WTC11 (cell line): ENCODE measurements around the gene TMEM250. TPM values are rescaled to one million over a fixed set of nuclear protein-coding genes. Genes with fewer than 3 reads are reported as not detected.

Experiments
- ATAC-seq: fragments of 200-7000 bp; cut with Tn5 transposase; 2 replicates; pipeline ENCODE4 v1.10.0; 2021; ENCODE audit warnings: mild to moderate bottlenecking, moderate library complexity
- CTCF ChIA-PET: fragments of 300-600 bp; sonication (Branson Sonifier 250); formaldehyde crosslinking; loops from one replicate; lab custom pipeline; 2021; ENCODE audit warnings: antibody characterized with exemption; lab: Charles Lee
- POLR2A ChIA-PET: fragments of 350-600 bp; sonication (Branson Sonifier 250); formaldehyde crosslinking; loops from one replicate; lab custom pipeline; 2021; ENCODE audit warnings: antibody characterized with exemption; lab: Charles Lee
- DNase-seq: peaks from one replicate; pipeline ENCODE4 v3.0.0; 2021; ENCODE audit warnings: low spot score
- H3K27ac Mint-ChIP-seq: 2 replicates; pipeline ENCODE4 v1.8.0; 2021; ENCODE audit warnings: mixed read lengths
- H3K27me3 Mint-ChIP-seq: 2 replicates; pipeline ENCODE4 v1.8.0; 2021; ENCODE audit warnings: low read depth, mild to moderate bottlenecking, moderate library complexity, mixed read lengths
- H3K36me3 Mint-ChIP-seq: 2 replicates; pipeline ENCODE4 v1.8.0; 2021; ENCODE audit warnings: mixed read lengths
- H3K4me1 Mint-ChIP-seq: 2 replicates; pipeline ENCODE4 v1.8.0; 2022; ENCODE audit warnings: mixed read lengths
- H3K4me3 Mint-ChIP-seq: 2 replicates; pipeline ENCODE4 v1.8.0; 2021; ENCODE audit warnings: mild to moderate bottlenecking, moderate library complexity, mixed read lengths
- H3K9me3 Mint-ChIP-seq: 2 replicates; pipeline ENCODE4 v1.8.0; 2021; ENCODE audit warnings: mixed read lengths
- CREB1 ChIP-seq: sonication (generic); formaldehyde crosslinking; IDR thresholded peaks from 2 replicates; pipeline ENCODE4 v1.8.0; 2023; ENCODE audit warnings: mild to moderate bottlenecking, missing genetic modification reagents
- FOXP1 ChIP-seq: sonication (generic); formaldehyde crosslinking; IDR thresholded peaks from 2 replicates; pipeline ENCODE4 v1.8.0; 2022; ENCODE audit warnings: missing genetic modification reagents, mild to moderate bottlenecking, moderate library complexity, borderline replicate concordance
- HMGA2 ChIP-seq: fragments of 250-450 bp; sonication (Bioruptor Pico); IDR thresholded peaks from 2 replicates; pipeline ENCODE4 v1.4.0; 2021; ENCODE audit warnings: mild to moderate bottlenecking, moderate library complexity
- KAT7 ChIP-seq: sonication (generic); formaldehyde crosslinking; IDR thresholded peaks from 2 replicates; pipeline ENCODE4 v1.8.1; 2023; ENCODE audit warnings: missing genetic modification reagents, mild to moderate bottlenecking, borderline replicate concordance
- NFATC4 ChIP-seq: fragments of 250-450 bp; sonication (Bioruptor Pico); IDR thresholded peaks from 2 replicates; pipeline ENCODE4 v1.9.0; 2021; ENCODE audit warnings: mild to moderate bottlenecking
- NR1H2 ChIP-seq: sonication (generic); formaldehyde crosslinking; IDR thresholded peaks from 2 replicates; pipeline ENCODE4 v1.9.0; 2021; ENCODE audit warnings: mild to moderate bottlenecking, moderate library complexity, missing genetic modification reagents
- PRRX2 ChIP-seq: fragments of 250-450 bp; sonication (Bioruptor Pico); IDR thresholded peaks from 2 replicates; pipeline ENCODE4 v1.8.0; 2021; ENCODE audit warnings: mild to moderate bottlenecking
- RORB ChIP-seq: fragments of 250-450 bp; sonication (Bioruptor Pico); IDR thresholded peaks from 2 replicates; pipeline ENCODE4 v1.9.0; 2021; ENCODE audit warnings: mild to moderate bottlenecking
- SOX15 ChIP-seq: fragments of 250-450 bp; sonication (Bioruptor Pico); IDR thresholded peaks from 2 replicates; pipeline ENCODE4 v1.9.0; 2021; ENCODE audit warnings: mild to moderate bottlenecking
- SP1 ChIP-seq: sonication (generic); formaldehyde crosslinking; conservative IDR thresholded peaks from 2 replicates; pipeline ENCODE4 v1.8.1; 2022; ENCODE audit warnings: missing genetic modification reagents
- ZNF232 ChIP-seq: sonication (generic); formaldehyde crosslinking; IDR thresholded peaks from 2 replicates; pipeline ENCODE4 v1.8.0; 2022; ENCODE audit warnings: mild to moderate bottlenecking, missing genetic modification reagents
- total RNA-seq: library from RNA; stranded (reverse); gene quantifications from 3 replicates; pipeline ENCODE4 v1.2.3, GENCODE V29; 2021
- TF ChIP-seq, protein P1 (sequence below): sonication (generic); formaldehyde crosslinking; IDR thresholded peaks from 2 replicates; pipeline ENCODE4 v1.8.1; 2022; ENCODE audit warnings: mild to moderate bottlenecking, moderate library complexity, missing genetic modification reagents
- TF ChIP-seq, protein P2 (sequence below): sonication (generic); formaldehyde crosslinking; IDR thresholded peaks from 2 replicates; pipeline ENCODE4 v1.8.1; 2022; ENCODE audit warnings: missing genetic modification reagents, borderline replicate concordance
- TF ChIP-seq, protein P3 (sequence below): fragments of 250-450 bp; sonication (Bioruptor Pico); conservative IDR thresholded peaks from 2 replicates; pipeline ENCODE4 v1.9.0; 2021; ENCODE audit warnings: mild to moderate bottlenecking
- TF ChIP-seq, protein P4 (sequence below): fragments of 200-600 bp; IDR thresholded peaks from 2 replicates; pipeline ENCODE4 v1.8.0; 2022; ENCODE audit warnings: antibody characterized with exemption
- TF ChIP-seq, protein P5 (sequence below): sonication (generic); formaldehyde crosslinking; IDR thresholded peaks from 2 replicates; pipeline ENCODE4 v1.8.0; 2022; ENCODE audit warnings: mild to moderate bottlenecking, missing genetic modification reagents
- TF ChIP-seq, protein P6 (sequence below): fragments of 250-450 bp; sonication (Bioruptor Pico); IDR thresholded peaks from 2 replicates; pipeline ENCODE4 v2.1.2; 2022; ENCODE audit warnings: mild to moderate bottlenecking, moderate library complexity
- TF ChIP-seq, protein P7 (sequence below): sonication (generic); formaldehyde crosslinking; IDR thresholded peaks from 2 replicates; pipeline ENCODE4 v1.8.0; 2022; ENCODE audit warnings: missing genetic modification reagents
- TF ChIP-seq, protein P8 (sequence below): sonication (generic); formaldehyde crosslinking; IDR thresholded peaks from 2 replicates; pipeline ENCODE4 v1.8.1; 2022; ENCODE audit warnings: mild to moderate bottlenecking, missing genetic modification reagents, moderate library complexity, borderline replicate concordance

Gene TMEM250
- total RNA-seq, 1 experiment from 2014 or later = 39.4 TPM

DNA sequence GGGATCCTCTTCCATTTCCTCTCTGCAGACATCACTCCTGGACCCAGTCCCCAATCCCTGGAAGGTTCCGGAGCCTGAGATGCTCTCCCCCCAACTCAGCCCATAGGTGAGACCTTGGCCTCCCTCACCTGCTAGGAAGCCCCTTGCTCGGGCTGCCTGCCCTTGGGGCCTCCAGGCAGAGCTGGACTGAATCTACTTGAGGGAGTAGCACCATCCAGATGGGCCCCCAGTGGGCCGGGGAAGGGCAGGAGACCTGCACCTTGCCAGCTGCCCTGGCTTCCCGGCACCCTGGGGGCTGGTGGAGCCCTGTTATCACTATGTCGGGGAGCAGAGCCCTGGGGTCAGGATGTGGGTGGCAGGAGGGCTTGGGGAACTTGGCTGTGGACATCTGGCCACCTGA, 26.9 kb upstream of the TMEM250 start:
- Mint-ChIP-seq H3K4me3 (no peak overlapping the region), H3K27me3 (no peaks in the 10 kb centered on the region), H3K27ac (no peak overlapping the region), H3K9me3 (no peaks in the 10 kb centered on the region), H3K36me3 (no peaks in the 10 kb centered on the region), H3K4me1 (peaks cover 11% of the 10 kb centered on the region)
- TF ChIP-seq, protein P1, sequence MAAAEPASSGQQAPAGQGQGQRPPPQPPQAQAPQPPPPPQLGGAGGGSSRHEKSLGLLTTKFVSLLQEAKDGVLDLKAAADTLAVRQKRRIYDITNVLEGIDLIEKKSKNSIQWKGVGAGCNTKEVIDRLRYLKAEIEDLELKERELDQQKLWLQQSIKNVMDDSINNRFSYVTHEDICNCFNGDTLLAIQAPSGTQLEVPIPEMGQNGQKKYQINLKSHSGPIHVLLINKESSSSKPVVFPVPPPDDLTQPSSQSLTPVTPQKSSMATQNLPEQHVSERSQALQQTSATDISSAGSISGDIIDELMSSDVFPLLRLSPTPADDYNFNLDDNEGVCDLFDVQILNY (CRISPR knock-in tag) = no peak
- no peak for TF ChIP-seq KAT7 (CRISPR knock-in tag)
- TF ChIP-seq, protein P2, sequence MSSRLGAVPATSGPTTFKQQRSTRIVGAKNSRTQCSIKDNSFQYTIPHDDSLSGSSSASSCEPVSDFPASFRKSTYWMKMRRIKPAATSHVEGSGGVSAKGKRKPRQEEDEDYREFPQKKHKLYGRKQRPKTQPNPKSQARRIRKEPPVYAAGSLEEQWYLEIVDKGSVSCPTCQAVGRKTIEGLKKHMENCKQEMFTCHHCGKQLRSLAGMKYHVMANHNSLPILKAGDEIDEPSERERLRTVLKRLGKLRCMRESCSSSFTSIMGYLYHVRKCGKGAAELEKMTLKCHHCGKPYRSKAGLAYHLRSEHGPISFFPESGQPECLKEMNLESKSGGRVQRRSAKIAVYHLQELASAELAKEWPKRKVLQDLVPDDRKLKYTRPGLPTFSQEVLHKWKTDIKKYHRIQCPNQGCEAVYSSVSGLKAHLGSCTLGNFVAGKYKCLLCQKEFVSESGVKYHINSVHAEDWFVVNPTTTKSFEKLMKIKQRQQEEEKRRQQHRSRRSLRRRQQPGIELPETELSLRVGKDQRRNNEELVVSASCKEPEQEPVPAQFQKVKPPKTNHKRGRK (CRISPR knock-in tag) = no peak
- TF ChIP-seq, protein P3, sequence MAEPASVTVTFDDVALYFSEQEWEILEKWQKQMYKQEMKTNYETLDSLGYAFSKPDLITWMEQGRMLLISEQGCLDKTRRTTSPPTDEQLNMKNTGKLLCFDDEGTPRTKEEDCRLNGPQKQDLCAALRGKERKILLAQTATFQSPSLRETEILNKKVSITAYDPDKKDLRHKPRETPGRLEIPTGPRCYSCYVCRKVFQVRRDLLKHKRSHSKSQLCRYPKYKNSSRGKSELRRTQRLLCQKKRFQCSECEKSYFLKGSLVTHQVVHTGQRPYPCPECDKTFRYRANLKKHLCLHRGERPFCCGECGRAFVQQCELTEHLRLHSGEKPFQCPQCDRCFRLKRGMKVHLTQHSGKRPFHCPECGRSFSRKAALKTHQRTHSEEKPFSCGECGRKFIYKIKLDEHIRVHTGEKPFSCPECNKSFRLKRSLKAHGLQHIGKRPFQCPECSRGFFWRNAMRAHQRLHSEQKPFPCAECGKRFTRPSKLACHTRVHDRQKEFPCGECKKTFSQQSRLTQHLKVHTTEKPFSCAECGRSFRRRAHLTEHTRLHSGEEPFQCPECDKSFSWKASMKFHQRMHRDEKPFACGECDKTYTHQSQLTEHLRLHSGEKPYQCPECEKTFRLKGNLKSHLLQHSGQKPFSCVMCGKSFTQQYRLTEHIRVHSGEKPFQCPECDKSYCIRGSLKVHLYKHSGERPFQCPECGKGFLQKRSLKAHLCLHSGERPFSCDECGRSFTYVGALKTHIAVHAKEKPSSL = no peak
- TF ChIP-seq, protein P4, sequence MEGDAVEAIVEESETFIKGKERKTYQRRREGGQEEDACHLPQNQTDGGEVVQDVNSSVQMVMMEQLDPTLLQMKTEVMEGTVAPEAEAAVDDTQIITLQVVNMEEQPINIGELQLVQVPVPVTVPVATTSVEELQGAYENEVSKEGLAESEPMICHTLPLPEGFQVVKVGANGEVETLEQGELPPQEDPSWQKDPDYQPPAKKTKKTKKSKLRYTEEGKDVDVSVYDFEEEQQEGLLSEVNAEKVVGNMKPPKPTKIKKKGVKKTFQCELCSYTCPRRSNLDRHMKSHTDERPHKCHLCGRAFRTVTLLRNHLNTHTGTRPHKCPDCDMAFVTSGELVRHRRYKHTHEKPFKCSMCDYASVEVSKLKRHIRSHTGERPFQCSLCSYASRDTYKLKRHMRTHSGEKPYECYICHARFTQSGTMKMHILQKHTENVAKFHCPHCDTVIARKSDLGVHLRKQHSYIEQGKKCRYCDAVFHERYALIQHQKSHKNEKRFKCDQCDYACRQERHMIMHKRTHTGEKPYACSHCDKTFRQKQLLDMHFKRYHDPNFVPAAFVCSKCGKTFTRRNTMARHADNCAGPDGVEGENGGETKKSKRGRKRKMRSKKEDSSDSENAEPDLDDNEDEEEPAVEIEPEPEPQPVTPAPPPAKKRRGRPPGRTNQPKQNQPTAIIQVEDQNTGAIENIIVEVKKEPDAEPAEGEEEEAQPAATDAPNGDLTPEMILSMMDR = no peak
- TF ChIP-seq SOX15 (CRISPR knock-in tag) = no peak
- TF ChIP-seq CREB1 (CRISPR knock-in tag) = no peak
- TF ChIP-seq, protein P5, sequence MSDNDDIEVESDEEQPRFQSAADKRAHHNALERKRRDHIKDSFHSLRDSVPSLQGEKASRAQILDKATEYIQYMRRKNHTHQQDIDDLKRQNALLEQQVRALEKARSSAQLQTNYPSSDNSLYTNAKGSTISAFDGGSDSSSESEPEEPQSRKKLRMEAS (CRISPR knock-in tag) = no peak
- TF ChIP-seq, protein P6, sequence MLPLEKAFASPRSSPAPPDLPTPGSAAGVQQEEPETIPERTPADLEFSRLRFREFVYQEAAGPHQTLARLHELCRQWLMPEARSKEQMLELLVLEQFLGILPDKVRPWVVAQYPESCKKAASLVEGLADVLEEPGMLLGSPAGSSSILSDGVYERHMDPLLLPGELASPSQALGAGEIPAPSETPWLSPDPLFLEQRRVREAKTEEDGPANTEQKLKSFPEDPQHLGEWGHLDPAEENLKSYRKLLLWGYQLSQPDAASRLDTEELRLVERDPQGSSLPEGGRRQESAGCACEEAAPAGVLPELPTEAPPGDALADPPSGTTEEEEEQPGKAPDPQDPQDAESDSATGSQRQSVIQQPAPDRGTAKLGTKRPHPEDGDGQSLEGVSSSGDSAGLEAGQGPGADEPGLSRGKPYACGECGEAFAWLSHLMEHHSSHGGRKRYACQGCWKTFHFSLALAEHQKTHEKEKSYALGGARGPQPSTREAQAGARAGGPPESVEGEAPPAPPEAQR (CRISPR knock-in tag) = no peak
- no peak for TF ChIP-seq PRRX2 (CRISPR knock-in tag)
- TF ChIP-seq HMGA2 (CRISPR knock-in tag) = no peak
- TF ChIP-seq, protein P7, sequence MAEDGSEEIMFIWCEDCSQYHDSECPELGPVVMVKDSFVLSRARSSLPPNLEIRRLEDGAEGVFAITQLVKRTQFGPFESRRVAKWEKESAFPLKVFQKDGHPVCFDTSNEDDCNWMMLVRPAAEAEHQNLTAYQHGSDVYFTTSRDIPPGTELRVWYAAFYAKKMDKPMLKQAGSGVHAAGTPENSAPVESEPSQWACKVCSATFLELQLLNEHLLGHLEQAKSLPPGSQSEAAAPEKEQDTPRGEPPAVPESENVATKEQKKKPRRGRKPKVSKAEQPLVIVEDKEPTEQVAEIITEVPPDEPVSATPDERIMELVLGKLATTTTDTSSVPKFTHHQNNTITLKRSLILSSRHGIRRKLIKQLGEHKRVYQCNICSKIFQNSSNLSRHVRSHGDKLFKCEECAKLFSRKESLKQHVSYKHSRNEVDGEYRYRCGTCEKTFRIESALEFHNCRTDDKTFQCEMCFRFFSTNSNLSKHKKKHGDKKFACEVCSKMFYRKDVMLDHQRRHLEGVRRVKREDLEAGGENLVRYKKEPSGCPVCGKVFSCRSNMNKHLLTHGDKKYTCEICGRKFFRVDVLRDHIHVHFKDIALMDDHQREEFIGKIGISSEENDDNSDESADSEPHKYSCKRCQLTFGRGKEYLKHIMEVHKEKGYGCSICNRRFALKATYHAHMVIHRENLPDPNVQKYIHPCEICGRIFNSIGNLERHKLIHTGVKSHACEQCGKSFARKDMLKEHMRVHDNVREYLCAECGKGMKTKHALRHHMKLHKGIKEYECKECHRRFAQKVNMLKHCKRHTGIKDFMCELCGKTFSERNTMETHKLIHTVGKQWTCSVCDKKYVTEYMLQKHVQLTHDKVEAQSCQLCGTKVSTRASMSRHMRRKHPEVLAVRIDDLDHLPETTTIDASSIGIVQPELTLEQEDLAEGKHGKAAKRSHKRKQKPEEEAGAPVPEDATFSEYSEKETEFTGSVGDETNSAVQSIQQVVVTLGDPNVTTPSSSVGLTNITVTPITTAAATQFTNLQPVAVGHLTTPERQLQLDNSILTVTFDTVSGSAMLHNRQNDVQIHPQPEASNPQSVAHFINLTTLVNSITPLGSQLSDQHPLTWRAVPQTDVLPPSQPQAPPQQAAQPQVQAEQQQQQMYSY (CRISPR knock-in tag) = no peak
- peak; percentile 10 for DNase-seq
- ChIA-PET CTCF (interaction anchor here (1.0 to 4.3 kb wide), 2 partner anchors 23 to 25 kb away, joined by 3 to 22 read pairs; no protein-coding TSS in a partner anchor), POLR2A (no interaction called here)
- no peak for ATAC-seq

DNA sequence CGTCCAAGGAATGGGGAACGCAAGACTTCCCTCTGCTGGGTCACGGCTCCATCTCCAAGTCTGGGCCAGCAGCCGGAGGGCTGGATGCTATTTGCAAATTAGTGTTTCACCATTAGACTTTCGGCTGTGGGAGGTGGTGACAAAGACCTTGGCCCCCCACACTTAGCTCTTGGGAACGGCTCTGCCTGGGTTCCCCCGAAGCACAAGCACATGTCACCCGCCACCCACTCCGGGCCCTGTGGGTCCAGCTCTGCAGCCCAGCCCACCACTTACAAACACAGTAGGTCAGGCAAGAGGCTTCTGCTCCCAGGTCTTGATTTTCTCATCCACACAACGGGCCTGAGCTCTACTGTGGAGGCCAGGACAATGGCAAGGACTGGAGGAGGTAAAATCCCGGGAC, 25.8 kb upstream of the TMEM250 start:
- ChIA-PET CTCF (interaction anchor here (0.7 to 4.3 kb wide), 5 partner anchors 12 to 81 kb away, joined by 3 to 22 read pairs (median 3); no protein-coding TSS in a partner anchor), POLR2A (no interaction called here)
- ATAC-seq = no peak
- peak; percentile 8 for DNase-seq
- H3K9me3 Mint-ChIP-seq = no peaks in the 10 kb centered on the region
- H3K4me1 Mint-ChIP-seq = peaks cover 11% of the 10 kb centered on the region
- no peak overlapping the region for H3K4me3 Mint-ChIP-seq
- no peaks in the 10 kb centered on the region for H3K36me3 Mint-ChIP-seq
- H3K27me3 Mint-ChIP-seq = no peaks in the 10 kb centered on the region
- no peak overlapping the region for H3K27ac Mint-ChIP-seq
- TF ChIP-seq, protein P2 (CRISPR knock-in tag) = no peak
- TF ChIP-seq NR1H2 (CRISPR knock-in tag) (no peak), KAT7 (CRISPR knock-in tag) (no peak), NFATC4 (no peak), FOXP1 (CRISPR knock-in tag) (no peak), ZNF232 (CRISPR knock-in tag) (no peak), RORB (CRISPR knock-in tag) (no peak), SP1 (CRISPR knock-in tag) (no peak)
- TF ChIP-seq, protein P5 (CRISPR knock-in tag) = no peak
- TF ChIP-seq, protein P8, sequence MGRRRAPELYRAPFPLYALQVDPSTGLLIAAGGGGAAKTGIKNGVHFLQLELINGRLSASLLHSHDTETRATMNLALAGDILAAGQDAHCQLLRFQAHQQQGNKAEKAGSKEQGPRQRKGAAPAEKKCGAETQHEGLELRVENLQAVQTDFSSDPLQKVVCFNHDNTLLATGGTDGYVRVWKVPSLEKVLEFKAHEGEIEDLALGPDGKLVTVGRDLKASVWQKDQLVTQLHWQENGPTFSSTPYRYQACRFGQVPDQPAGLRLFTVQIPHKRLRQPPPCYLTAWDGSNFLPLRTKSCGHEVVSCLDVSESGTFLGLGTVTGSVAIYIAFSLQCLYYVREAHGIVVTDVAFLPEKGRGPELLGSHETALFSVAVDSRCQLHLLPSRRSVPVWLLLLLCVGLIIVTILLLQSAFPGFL (CRISPR knock-in tag) = no peak
